HL-60 (cell line): ENCODE data around the gene HCN2.

Experiments
- CTCF ChIP-seq: IDR thresholded peaks from one replicate; pipeline ENCODE4 v1.5.1; 2011; ENCODE audit warnings: low read length, control low read depth, inconsistent platforms; ENCODE audit not compliant: insufficient read depth
- GABPA ChIP-seq: IDR thresholded peaks from 2 replicates; pipeline ENCODE4 v1.6.1; 2012; ENCODE audit warnings: low read depth
- POLR2AphosphoS5 ChIP-seq: IDR thresholded peaks from 2 replicates; pipeline ENCODE4 v1.6.1; 2012; ENCODE audit warnings: low read depth
- REST ChIP-seq: IDR thresholded peaks from 2 replicates; pipeline ENCODE4 v1.6.1; 2012; ENCODE audit warnings: low read depth; ENCODE audit not compliant: insufficient replicate concordance
- SPI1 ChIP-seq: IDR thresholded peaks from 2 replicates; pipeline ENCODE4 v1.6.1; 2012; ENCODE audit warnings: low read depth, mild to moderate bottlenecking, borderline replicate concordance

GRCh38 chr19:656751-657559, 67.3 kb downstream of the HCN2 start:
- TF ChIP-seq CTCF (no peak), REST (no peak), POLR2AphosphoS5 (0 out of 2 replicates have a peak, but pooled peaks have one; percentile 16), GABPA (no peak), SPI1 (no peak)
